ENCODE results near the gene UQCC2. TPM values are rescaled to one million over a fixed set of nuclear protein-coding genes. Genes with fewer than 3 reads are reported as not detected.

UQCC2 gene
- total RNA-seq, 1 donor from 2014 or later: 98.8 TPM

GRCh38 chr6:33689879-33690278, 21.6 kb downstream of the UQCC2 start:
- H3K36me3 Mint-ChIP-seq: peaks cover 17% of the 10 kb centered on the region
- no peak for DNase-seq (ENCODE audit: extremely low spot score, unreplicated experiment)
- H3K9me3 Mint-ChIP-seq: no peaks in the 10 kb centered on the region
- TF ChIP-seq CTCF (conservative IDR thresholded peaks at IDR 0.05): no peak
- H3K4me1 Mint-ChIP-seq (ENCODE audit: unreplicated experiment): peaks cover 25% of the 10 kb centered on the region
- H3K4me3 Mint-ChIP-seq: no peak overlapping the region
- H3K27ac Mint-ChIP-seq: no peak overlapping the region
- no peaks in the 10 kb centered on the region for H3K27me3 Mint-ChIP-seq

- no peak for DNase-seq (ENCODE audit: extremely low spot score, unreplicated experiment)
- H3K27me3 Mint-ChIP-seq: no peaks in the 10 kb centered on the region
- H3K4me1 Mint-ChIP-seq (ENCODE audit: unreplicated experiment): peaks cover 20% of the 10 kb centered on the region
- H3K27ac Mint-ChIP-seq: no peak overlapping the region
- TF ChIP-seq CTCF (conservative IDR thresholded peaks at IDR 0.05): no peak
- no peaks in the 10 kb centered on the region for H3K9me3 Mint-ChIP-seq
- no peak overlapping the region for H3K4me3 Mint-ChIP-seq
- H3K36me3 Mint-ChIP-seq: peaks cover 17% of the 10 kb centered on the region
Measured at GRCh38 chr6:33689148-33689494, 22.4 kb downstream of the UQCC2 start.

- Mint-ChIP-seq H3K36me3 (peaks cover 17% of the 10 kb centered on the region), H3K4me3 (no peak overlapping the region), H3K4me1 (ENCODE audit: unreplicated experiment) (peaks cover 17% of the 10 kb centered on the region), H3K9me3 (no peaks in the 10 kb centered on the region), H3K27me3 (no peaks in the 10 kb centered on the region), H3K27ac (no peak overlapping the region)
- DNase-seq (ENCODE audit: extremely low spot score, unreplicated experiment): no peak
- no peak for TF ChIP-seq CTCF (conservative IDR thresholded peaks at IDR 0.05)
Measured at GRCh38 chr6:33688451-33689147, 22.9 kb downstream of the UQCC2 start.

- H3K36me3 Mint-ChIP-seq: peaks cover 17% of the 10 kb centered on the region
- no peak overlapping the region for H3K4me3 Mint-ChIP-seq
- DNase-seq (ENCODE audit: extremely low spot score, unreplicated experiment): no peak
- H3K9me3 Mint-ChIP-seq: no peaks in the 10 kb centered on the region
- no peak overlapping the region for H3K27ac Mint-ChIP-seq
- TF ChIP-seq CTCF (conservative IDR thresholded peaks at IDR 0.05): no peak
- no peaks in the 10 kb centered on the region for H3K27me3 Mint-ChIP-seq
- peaks cover 17% of the 10 kb centered on the region for H3K4me1 Mint-ChIP-seq (ENCODE audit: unreplicated experiment)
Measured at GRCh38 chr6:33688006-33688405, 23.5 kb downstream of the UQCC2 start.

- Mint-ChIP-seq H3K4me1 (ENCODE audit: unreplicated experiment) (peaks cover 10% of the 10 kb centered on the region), H3K27ac (no peak overlapping the region), H3K4me3 (no peak overlapping the region), H3K36me3 (peaks cover 13% of the 10 kb centered on the region), H3K9me3 (no peaks in the 10 kb centered on the region), H3K27me3 (no peaks in the 10 kb centered on the region)
- DNase-seq (ENCODE audit: extremely low spot score, unreplicated experiment): no peak
- TF ChIP-seq CTCF (conservative IDR thresholded peaks at IDR 0.05): no peak
Measured at GRCh38 chr6:33686981-33687975, 24.2 kb downstream of the UQCC2 start.
